DND-41 (cell line): ENCODE measurements around the gene PDE4D.

Source experiments
- EZH2 ChIP-seq: IDR thresholded peaks from 3 replicates; pipeline ENCODE4 v1.6.1; 2012; ENCODE audit warnings: borderline replicate concordance, low read depth, mild to moderate bottlenecking, moderate library complexity, low read length, inconsistent platforms; ENCODE audit not compliant: severe bottlenecking
- TF ChIP-seq, protein P1 (sequence below): IDR thresholded peaks from 2 replicates; pipeline ENCODE4 v1.5.1; 2012; ENCODE audit warnings: borderline replicate concordance, low read length, moderate library complexity, mild to moderate bottlenecking; ENCODE audit not compliant: poor library complexity, severe bottlenecking; ENCODE audit errors: extremely low read depth

DNA sequence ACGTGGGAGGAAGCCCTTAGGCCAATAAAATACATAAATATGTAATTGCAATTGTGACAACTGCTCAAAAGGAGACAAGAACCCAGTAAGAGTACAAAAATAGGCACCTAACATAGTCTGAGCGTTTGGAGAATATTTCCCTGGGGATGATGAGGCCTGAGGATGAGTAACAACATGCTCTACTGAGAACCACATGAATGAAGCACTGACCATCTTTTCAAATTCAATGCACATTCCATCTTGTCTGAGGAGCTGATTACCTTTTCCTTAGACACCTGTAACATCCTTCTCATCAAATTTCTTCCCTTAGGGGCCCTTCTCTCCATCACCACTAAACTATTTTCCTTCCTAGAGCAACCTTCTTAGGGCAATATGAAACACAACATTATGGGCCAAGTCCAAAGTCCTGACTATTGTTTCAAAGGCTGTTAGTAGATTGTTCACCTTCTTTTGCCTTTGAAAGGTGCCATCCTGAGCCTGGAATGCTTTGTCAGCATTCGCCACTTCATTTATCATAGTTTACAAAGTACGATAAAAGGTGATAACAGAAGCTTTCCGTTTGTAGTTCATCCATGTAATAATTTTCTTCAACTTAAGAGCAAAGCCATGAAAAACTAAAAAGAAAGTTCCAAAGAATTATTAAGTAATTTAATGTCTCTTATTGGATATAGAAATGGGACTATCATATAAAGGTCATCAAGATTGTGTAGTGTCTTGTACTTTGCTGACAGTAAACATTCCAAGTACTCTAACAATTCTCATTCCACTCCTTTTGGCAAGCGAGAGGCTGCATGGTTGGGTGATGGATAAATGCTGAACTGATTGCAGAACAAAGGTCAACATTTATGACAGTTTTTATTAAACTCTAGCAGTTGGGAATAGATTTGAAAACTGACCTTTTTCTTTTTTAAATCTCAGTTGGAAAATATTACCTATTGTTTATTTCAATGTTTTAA is 471.3 kb downstream of the PDE4D start:
- TF ChIP-seq, protein P1, sequence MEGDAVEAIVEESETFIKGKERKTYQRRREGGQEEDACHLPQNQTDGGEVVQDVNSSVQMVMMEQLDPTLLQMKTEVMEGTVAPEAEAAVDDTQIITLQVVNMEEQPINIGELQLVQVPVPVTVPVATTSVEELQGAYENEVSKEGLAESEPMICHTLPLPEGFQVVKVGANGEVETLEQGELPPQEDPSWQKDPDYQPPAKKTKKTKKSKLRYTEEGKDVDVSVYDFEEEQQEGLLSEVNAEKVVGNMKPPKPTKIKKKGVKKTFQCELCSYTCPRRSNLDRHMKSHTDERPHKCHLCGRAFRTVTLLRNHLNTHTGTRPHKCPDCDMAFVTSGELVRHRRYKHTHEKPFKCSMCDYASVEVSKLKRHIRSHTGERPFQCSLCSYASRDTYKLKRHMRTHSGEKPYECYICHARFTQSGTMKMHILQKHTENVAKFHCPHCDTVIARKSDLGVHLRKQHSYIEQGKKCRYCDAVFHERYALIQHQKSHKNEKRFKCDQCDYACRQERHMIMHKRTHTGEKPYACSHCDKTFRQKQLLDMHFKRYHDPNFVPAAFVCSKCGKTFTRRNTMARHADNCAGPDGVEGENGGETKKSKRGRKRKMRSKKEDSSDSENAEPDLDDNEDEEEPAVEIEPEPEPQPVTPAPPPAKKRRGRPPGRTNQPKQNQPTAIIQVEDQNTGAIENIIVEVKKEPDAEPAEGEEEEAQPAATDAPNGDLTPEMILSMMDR, result no peak
- TF ChIP-seq EZH2, result no peak
